Fibroblast of the aortic adventitia (primary cell): ENCODE data around the gene PIGV. TPM values are rescaled to one million over a fixed set of nuclear protein-coding genes. Genes with fewer than 3 reads are reported as not detected.
"Not testable (repeated sequence)": the region's sequence is repeated elsewhere in the genome, so short reads cannot be mapped to it uniquely, and the experiment has no call there.

Experiments used
- DNase-seq: peaks from one replicate; pipeline ENCODE4 v3.0.0-alpha.2; 2010; ENCODE audit warnings: low read depth
- H3K4me3 ChIP-seq: 2 replicates; pipeline ENCODE4 v1.5.1; 2011; ENCODE audit warnings: low read depth, mild to moderate bottlenecking, control low read depth, low read length, moderate library complexity
- total RNA-seq: library from RNA; depleted of rRNA; stranded (reverse); fragments of >200 nt; gene quantifications from 2 replicates; pipeline ENCODE4 v1.2.3, GENCODE V29; 2012; ENCODE audit warnings: low replicate concordance
- TF ChIP-seq, protein P1 (sequence below): IDR thresholded peaks from 2 replicates; pipeline ENCODE4 v1.5.1; 2011; ENCODE audit warnings: mild to moderate bottlenecking, low read length, control low read depth, inconsistent platforms; ENCODE audit not compliant: insufficient read depth

Gene PIGV
- total RNA-seq, 1 donor = 18.1 TPM

DNA sequence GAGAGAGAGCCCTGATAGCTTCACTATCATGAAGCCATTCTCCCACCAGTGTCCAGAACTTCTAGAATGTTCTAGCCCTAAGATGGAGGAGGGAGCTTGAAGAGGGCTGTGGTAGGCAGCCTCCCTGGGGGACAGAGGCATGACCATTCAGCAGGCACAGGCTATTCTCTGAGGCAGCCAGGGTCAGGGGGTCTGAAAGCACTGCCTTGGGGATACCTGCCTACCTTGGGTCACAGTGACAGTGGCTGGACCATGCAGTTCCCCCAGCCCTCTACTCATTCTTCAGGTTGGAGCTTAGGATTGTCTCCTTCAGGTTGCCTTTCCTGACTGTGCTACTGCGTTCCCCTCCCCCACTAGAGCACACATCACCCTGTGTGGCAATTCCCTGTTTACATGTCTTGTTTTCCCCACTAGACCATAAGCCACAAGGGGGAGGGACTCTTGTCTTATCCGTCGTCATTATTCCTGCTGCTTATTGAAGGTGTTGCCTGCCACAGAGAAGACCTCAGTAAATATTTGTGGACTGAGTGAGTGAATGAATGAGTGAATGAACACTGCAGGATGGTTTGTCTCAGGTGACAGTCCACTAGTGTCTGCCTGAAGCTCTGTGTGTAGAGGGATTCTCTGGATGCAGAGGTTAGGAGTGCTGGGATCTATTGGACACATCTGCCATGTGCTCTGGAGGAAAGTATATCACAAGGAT is 43.9 kb downstream of the PIGV start:
- H3K4me3 ChIP-seq = no peak overlapping the region
- no peak for DNase-seq
- TF ChIP-seq, protein P1, sequence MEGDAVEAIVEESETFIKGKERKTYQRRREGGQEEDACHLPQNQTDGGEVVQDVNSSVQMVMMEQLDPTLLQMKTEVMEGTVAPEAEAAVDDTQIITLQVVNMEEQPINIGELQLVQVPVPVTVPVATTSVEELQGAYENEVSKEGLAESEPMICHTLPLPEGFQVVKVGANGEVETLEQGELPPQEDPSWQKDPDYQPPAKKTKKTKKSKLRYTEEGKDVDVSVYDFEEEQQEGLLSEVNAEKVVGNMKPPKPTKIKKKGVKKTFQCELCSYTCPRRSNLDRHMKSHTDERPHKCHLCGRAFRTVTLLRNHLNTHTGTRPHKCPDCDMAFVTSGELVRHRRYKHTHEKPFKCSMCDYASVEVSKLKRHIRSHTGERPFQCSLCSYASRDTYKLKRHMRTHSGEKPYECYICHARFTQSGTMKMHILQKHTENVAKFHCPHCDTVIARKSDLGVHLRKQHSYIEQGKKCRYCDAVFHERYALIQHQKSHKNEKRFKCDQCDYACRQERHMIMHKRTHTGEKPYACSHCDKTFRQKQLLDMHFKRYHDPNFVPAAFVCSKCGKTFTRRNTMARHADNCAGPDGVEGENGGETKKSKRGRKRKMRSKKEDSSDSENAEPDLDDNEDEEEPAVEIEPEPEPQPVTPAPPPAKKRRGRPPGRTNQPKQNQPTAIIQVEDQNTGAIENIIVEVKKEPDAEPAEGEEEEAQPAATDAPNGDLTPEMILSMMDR = no peak

DNA sequence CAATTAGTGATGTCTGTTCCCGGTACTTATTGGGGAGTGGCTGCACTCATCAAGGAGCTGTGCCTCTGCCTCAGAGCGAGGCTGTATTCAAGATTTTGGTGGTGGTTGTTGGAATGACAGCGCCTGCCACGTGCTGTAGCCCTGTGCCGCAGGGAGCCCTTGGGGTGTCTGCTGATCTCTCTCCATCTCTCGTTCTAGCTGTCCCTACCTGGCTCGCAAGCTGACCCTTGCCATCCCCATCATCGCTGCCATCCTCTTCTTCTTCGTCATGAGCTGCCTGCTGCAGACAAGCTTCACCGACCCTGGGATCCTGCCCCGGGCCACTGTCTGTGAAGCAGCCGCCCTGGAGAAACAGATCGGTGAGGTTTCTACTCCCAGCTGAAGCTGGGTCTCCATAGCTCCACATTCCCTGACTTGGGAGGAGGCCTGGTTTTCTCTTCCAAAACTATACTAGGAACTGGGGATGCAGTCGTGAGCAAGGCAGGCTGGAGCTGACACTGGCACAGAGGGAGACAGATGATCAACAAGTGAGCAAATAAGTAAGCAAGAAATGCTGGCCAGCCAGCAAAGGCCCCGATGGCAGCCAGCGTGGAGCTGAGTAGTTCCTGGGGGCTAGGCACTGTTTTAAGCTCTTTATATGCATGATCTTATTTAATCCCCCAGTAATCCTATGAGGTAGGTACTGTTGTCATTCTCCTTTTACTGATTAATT is 44.7 kb downstream of the PIGV start:
- H3K4me3 ChIP-seq = no peak overlapping the region

DNA sequence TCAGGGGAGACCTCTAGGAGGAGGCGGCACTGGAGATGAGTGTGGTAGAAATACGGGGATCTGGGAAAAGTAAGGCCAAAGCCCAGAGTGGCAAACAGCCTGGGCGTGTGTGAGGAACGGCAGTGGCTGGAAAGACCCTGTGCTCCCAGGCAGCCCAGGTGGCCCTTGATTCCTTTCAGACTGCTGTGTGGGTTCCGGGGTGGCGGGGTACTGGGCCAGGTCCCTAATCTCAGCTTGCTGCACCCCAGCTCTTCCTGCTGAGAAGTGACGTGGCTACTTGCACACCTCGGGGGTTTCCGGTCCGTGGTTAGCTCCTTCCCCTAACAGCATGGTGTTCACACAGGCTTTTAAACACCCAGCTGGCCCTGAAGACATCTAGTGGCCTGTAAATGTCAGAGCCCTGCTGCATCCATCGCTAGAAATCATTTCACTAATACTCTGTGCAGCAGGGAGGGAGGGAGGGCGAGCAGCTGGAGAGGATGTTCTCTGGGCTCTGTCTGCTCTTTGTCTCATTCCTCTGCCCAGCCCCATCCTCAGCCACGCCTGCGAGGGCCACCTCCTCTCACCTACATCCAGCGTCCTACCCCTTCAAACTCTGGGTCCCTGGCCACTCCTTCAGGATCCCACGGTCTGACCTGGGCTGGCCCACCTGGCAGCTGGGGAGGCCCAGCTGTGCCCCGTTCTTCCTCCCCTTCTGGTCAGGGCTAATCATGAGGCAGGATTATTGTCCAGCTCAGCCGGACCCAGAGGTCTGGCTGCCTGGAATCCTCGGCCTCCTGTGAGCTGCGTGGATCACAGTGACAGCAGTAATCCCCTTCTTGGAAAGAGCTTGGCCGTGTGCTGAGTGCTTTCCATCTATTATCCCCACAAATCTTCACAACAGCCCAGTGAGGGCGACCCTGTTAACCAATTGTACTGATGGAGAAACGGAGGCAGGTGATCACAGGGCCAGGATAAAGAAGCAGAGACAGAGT is 46.0 kb downstream of the PIGV start:
- TF ChIP-seq, protein P1 = no peak
- no peak overlapping the region for H3K4me3 ChIP-seq
- DNase-seq = no peak

More for the DNA sequence above, 44.7 kb downstream of the PIGV start:
- DNase-seq = no peak
- TF ChIP-seq, protein P1 = no peak

DNA sequence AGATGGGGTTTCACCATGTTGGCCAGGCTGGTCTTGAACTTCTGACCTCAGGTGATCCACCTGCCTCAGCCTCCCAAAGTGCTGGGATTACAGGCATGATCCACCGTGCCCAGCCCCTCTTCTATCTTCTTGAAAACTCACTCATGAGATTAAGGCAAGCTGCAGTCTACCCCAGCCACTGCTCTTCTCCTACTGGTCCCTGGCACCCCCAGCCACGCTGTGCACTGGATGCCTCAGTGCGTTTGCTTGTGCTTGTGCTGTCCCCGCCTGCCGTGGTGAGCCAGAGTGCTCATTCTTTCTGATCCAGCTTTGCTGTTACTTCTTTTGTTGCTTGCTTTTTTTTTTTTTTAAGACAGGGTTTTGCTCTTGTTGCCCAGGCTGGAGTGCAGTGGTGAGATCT is 49.9 kb downstream of the PIGV start:
- not testable (repeated sequence) for H3K4me3 ChIP-seq, DNase-seq

DNA sequence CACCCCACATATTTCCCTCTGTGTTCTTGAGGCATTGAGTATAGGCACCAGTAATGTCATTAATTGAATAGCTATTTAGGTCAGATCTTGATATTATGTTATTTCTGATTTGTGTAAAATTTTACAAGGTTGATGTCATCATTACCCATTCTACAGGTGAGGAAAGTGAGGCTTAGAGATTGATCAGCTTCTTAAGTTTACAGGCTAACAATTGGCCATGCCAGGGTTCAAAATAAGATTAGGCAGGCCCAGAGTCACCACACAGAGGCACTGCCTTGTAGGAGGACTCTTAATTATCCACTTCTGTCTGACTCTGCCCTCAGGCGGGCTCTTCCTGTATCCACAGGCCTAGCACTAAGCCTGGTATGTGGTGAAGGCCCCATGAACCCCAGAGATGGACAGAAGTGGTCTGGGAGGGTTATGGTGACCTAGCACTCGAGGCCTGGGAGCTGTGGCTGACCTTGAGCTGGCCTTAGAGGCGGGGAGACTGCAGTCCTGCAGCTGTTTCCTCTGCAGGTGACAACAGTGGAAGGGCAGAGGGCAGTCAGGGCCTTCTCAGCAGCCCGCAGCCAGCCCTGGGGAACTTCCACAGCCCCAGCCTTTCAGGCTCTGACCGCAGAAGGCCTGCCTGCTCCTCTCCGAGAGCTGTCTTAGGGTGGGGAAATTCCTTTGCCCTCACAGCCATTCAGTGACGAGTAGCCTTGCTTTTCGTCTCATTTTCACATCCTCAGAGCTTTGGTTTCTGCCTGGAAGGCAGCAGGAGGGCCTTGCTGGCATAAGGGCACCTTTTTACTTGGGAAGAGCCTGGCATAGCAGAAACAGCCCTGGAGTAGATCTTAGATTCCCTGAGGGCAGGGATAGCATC is 51.0 kb downstream of the PIGV start:
- no peak for DNase-seq
- TF ChIP-seq, protein P1 = no peak
- H3K4me3 ChIP-seq = no peak overlapping the region

DNA sequence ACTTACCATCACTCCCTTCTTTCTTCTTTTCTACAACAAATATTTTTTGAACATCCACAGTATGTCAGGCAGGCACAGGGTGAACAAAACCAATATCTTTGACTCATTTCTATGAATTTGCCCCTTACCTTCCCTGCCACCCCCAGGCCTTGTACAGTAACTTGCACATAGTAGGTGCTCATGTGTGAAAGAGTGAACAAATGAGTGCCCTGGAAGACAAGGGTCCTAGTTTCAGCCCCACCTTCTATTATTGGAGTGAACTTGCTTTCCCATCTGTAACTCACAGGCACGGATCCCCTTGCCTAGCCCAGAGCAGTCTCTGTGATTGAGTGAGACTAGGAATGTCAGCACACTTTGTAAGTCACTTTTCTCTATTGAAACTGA is 51.6 kb downstream of the PIGV start:
- no peak overlapping the region for H3K4me3 ChIP-seq
- no peak for DNase-seq
- TF ChIP-seq, protein P1 = no peak
